HG03442 (cell line): ENCODE measurements around the gene LRRC3C.

ENCODE experiments used
- ATAC-seq: cut with Tn5 transposase; IDR thresholded peaks from one replicate; pipeline ENCODE4 v1.9.1; 2021; ENCODE audit warnings: mild to moderate bottlenecking, moderate library complexity; ENCODE audit not compliant: unreplicated experiment

Gene LRRC3C

GRCh38 chr17:39923836-39924690 is 3.5 kb upstream of the LRRC3C start:
- ATAC-seq = no peak

GRCh38 chr17:39924691-39925055 is 2.9 kb upstream of the LRRC3C start:
- ATAC-seq = no peak

- ATAC-seq = no peak
Measured at GRCh38 chr17:39925282-39926134, 2.0 kb upstream of the LRRC3C start.

- ATAC-seq = no peak
Measured at GRCh38 chr17:39926135-39926587, 1.4 kb upstream of the LRRC3C start.

- no peak for ATAC-seq
Measured at GRCh38 chr17:39926588-39927100, 888 bp upstream of the LRRC3C start.

- ATAC-seq = no peak
Measured at GRCh38 chr17:39927929-39928857, 661 bp downstream of the LRRC3C start.

- ATAC-seq = no peak
Measured at GRCh38 chr17:39928858-39929645, 1.5 kb downstream of the LRRC3C start.

- no peak for ATAC-seq
Measured at GRCh38 chr17:39929646-39930407, 2.3 kb downstream of the LRRC3C start.

GRCh38 chr17:39933912-39934311 is 6.4 kb downstream of the LRRC3C start:
- ATAC-seq = no peak

GRCh38 chr17:39934324-39934723 is 6.8 kb downstream of the LRRC3C start:
- no peak for ATAC-seq

GRCh38 chr17:39935909-39936308 is 8.4 kb downstream of the LRRC3C start:
- no peak for ATAC-seq

- ATAC-seq = no peak
Measured at GRCh38 chr17:39937447-39937846, 9.9 kb downstream of the LRRC3C start.

GRCh38 chr17:39938140-39938869 is 10.8 kb downstream of the LRRC3C start:
- ATAC-seq = no peak

GRCh38 chr17:39939106-39939505 is 11.6 kb downstream of the LRRC3C start:
- ATAC-seq = no peak

- ATAC-seq = no peak
Measured at GRCh38 chr17:39939588-39940419, 12.3 kb downstream of the LRRC3C start.

- no peak for ATAC-seq
Measured at GRCh38 chr17:39943702-39944392, 16.3 kb downstream of the LRRC3C start.

- no peak for ATAC-seq
Measured at GRCh38 chr17:39944393-39944711, 16.8 kb downstream of the LRRC3C start.
